Fibroblast of pulmonary artery (primary cell): ENCODE measurements around the gene KIZ.

ENCODE experiments used
- DNase-seq: peaks from one replicate; pipeline ENCODE4 v3.0.0-alpha.2; 2010; ENCODE audit warnings: low read depth
- H3K4me3 ChIP-seq: replicated peaks from 2 replicates; pipeline ENCODE4 v1.5.1; 2011; ENCODE audit warnings: low read depth, mild to moderate bottlenecking, control low read depth, low read length, moderate library complexity
- CTCF ChIP-seq: IDR thresholded peaks from 2 replicates; pipeline ENCODE4 v1.5.1; 2011; ENCODE audit warnings: mild to moderate bottlenecking, control low read depth, low read length, inconsistent platforms; ENCODE audit errors: missing control alignments

KIZ gene

GRCh38 chr20:21101453-21101931 lies 24.4 kb upstream of the KIZ start:
- TF ChIP-seq CTCF: no peak
- DNase-seq: no peak
- H3K4me3 ChIP-seq: no peak overlapping the region

DNA sequence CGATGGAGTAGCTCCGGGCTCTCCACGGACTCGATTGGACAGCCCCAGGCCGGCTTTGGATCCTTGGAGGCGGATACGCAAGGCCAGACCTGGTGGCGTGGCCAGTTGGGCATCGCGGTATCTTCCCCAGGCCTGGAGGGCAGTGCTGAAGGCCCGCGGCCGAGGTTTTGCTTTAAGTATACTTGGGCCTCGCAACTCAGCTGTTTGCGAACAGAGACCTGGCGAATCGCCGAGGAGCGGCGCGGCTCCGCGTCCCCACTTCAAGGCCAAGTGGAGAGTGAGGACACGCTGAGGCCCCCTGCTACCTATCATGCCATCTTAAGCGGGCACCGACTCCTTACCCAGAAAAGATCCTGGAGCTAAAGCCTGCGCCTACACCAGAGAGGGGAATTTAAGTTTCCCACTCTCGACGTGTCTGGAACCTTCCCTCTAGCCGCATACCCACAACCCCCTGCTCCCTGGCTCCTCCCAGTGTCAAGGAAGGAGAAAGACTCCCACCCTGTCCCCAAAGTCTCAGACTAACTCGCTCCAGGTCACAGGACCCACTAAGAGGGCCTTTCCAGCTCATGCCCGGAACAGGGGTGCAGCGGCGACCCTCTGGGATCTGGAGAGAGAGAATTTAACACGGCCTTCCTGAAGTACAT lies 23.8 kb upstream of the KIZ start:
- TF ChIP-seq CTCF: no peak
- H3K4me3 ChIP-seq: no peak overlapping the region
- DNase-seq: no peak

DNA sequence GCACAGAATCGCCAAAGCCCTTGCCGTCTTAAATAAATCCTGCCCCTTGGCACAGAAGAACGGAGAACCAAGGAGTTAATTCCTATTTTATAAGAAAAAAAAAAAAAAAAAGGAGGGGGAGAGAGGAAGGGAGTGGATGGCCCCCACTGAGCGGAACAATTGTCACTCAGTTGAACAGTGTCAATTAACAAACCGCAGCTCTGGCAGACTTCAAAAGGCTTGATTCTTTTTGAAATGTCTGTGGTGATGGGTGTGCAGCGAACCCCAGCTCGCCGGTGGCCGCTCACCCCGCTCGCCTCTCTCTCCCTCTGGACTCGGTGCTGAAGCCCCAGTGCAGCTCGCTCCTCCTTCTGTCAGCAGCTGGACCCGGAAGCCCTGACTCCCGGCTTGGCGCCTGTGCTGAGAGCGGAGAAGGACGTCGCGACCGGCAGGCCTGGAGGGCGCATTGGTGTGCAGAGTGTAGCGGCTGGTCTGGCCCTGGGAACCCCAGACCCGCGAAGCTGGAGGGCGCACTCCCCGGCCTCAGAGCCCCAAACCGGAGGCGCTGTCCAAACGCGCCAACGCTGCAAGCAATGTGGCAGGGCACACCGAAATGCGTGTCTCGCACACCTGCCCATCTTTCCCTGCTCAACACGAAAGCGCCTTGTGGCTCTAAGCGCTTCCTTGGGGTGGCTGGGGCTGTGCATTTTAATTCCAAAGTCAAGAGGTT lies 23.1 kb upstream of the KIZ start:
- TF ChIP-seq CTCF: no peak
- H3K4me3 ChIP-seq: no peak overlapping the region
- DNase-seq: peak; percentile 7

GRCh38 chr20:21103582-21104465 lies 22.1 kb upstream of the KIZ start:
- DNase-seq: no peak
- H3K4me3 ChIP-seq: no peak overlapping the region
- no peak for TF ChIP-seq CTCF

DNA sequence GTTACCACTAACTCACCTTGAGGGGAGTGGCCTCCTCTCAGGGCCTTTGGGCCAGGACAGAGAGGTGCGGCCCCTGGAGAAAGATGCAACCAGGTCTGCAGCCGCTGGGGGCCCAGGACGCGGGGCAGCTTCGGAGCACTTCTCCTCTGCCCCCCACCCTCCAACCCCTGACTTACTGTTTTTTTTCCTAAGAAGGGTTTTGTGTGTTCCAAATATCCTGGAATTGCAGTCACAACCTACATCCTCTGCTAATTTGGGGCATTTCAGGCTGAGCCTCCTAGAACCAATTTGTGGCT lies 21.5 kb upstream of the KIZ start:
- no peak for TF ChIP-seq CTCF
- no peak for DNase-seq
- no peak overlapping the region for H3K4me3 ChIP-seq

GRCh38 chr20:21104921-21105320 lies 21.0 kb upstream of the KIZ start:
- no peak overlapping the region for H3K4me3 ChIP-seq
- DNase-seq: no peak
- no peak for TF ChIP-seq CTCF
